ENCODE measurements around the gene RASSF4.

The RASSF4 gene

GRCh38 chr10:44988957-44989585, 29.5 kb downstream of the RASSF4 start:
- no peak for DNase-seq (ENCODE audit: low read depth in 1 of 2, low spot score in 1 of 2)

- no peak for DNase-seq (ENCODE audit: low read depth in 1 of 2, low spot score in 1 of 2)
These were observed 30.1 kb downstream of the RASSF4 start for GRCh38 chr10:44989597-44990301.

GRCh38 chr10:44990302-44990655, 30.7 kb downstream of the RASSF4 start:
- DNase-seq (ENCODE audit: low read depth in 1 of 2, low spot score in 1 of 2): no peak

DNA sequence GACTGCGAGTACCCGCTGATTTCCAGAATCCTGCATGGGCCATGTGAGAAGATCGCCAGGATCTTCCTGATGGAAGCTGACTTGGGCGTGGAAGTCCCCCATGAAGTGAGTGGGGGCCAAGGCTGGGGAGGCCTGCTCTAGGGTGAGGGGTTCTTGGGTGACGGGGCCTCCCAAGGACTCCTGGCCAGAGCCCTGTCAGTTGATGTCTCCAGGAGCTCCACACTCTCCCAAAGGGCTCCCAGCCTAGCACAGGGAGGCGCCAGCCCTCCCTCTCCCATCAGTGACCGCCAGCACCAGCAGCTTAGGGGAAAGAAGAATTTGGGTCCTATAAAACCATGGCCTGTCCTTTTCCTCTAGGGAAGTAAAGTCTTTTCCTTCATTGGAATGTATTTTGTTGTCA, 31.4 kb downstream of the RASSF4 start:
- no peak for DNase-seq (ENCODE audit: low read depth in 1 of 2, low spot score in 1 of 2)

GRCh38 chr10:44991571-44991970, 32.0 kb downstream of the RASSF4 start:
- DNase-seq (ENCODE audit: low read depth in 1 of 2, low spot score in 1 of 2): no peak

GRCh38 chr10:44992070-44992731, 32.6 kb downstream of the RASSF4 start:
- no peak for DNase-seq (ENCODE audit: low read depth in 1 of 2, low spot score in 1 of 2)

DNA sequence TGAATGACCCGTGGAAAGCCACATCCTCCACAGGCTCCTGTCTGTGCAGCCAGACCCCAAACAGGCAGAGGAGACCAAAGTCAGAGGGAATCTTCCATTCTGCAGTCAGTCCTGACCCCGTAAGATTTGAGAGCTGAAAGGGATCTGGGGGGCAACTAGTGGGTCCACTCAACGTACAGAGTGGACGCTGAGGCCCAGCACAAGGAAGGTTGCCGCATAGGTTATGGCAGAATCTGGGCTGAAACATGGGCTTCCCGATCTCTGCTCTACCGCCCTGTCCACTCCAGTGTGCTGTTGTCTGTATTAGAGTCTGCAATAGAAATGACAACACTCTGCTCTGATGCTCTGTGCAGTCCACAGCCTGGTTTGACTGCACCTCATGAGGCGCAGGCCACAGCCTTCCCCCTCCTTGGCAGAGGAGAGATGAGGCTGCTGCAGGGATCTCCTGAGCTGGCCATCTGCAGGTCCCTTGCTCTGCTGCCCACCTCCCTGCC, 33.2 kb downstream of the RASSF4 start:
- DNase-seq (ENCODE audit: low read depth in 1 of 2, low spot score in 1 of 2): no peak

DNA sequence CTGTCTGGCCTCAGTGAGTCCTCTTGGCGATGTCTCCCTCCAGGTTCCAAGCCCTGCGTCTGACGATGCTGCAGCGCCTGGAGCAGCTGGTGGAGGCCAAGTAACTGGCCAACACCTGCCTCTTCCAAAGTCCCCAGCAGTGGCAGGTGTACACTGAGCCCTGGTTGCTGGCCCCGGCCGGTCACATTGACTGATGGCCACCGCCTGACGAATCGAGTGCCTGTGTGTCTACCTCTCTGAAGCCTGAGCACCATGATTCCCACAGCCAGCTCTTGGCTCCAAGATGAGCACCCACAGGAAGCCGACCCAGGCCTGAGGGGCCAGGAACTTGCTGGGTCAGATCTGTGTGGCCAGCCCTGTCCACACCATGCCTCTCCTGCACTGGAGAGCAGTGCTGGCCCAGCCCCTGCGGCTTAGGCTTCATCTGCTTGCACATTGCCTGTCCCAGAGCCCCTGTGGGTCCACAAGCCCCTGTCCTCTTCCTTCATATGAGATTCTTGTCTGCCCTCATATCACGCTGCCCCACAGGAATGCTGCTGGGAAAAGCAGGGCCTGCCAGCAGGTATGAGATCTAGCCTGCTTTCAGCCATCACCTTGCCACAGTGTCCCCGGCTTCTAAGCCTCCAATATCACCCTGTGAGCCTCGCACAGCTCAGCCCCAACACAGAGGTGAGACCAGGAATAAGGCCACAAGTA, 33.8 kb downstream of the RASSF4 start:
- no peak for DNase-seq (ENCODE audit: low read depth in 1 of 2, low spot score in 1 of 2)

- no peak for DNase-seq (ENCODE audit: low read depth in 1 of 2, low spot score in 1 of 2)
These were observed 34.5 kb downstream of the RASSF4 start for GRCh38 chr10:44993922-44994751.

- no peak for DNase-seq (ENCODE audit: low read depth in 1 of 2, low spot score in 1 of 2)
These were observed 35.3 kb downstream of the RASSF4 start for GRCh38 chr10:44994752-44995530.

DNA sequence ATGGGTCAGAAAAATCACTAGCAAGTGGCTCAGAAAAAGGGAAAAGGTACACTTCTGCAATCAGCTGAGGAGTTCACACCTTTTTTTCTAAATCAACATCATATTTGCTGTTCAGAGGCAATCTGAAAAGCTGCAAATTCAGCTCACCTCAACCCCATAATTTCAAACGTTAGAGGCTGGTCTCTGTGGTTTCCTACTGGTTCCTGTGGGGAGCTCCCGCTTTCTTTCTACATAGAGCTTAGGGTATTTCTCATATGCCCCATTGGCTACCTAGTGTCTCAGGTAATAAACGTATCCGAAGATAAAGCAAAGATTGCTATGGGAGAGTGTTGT, 35.9 kb downstream of the RASSF4 start:
- DNase-seq (ENCODE audit: low read depth in 1 of 2, low spot score in 1 of 2): no peak

GRCh38 chr10:44995914-44996669, 36.5 kb downstream of the RASSF4 start:
- no peak for DNase-seq (ENCODE audit: low read depth in 1 of 2, low spot score in 1 of 2)

DNA sequence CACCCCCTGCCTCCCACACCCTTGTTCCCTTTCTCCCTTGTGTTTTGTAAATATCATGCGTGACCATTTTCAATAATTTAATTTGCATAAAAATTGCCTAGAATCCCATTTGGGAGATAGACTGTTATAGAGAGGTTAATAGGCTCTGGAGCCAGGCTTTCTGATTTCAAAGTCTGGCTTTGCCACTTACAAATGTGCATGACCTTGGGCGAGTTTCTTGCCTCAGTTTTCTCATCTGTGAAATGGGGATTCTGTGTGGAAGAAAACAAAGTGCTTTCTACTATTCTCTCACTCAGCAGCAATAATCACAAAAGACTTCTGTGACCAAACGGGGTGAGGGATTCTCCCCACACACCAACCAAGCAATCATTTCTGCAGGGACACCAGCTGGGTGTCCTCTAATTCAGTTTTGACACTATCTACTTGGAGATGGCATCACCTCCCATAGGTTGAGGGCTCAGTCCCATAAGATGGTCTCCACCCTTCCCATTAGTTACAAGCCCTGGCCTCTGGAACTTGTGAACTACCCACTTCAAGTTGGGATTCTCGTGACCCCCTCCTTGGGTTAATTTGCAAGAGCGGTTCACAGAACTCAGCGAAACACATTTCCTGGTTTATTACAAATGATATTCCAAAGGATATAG, 37.6 kb downstream of the RASSF4 start:
- no peak for DNase-seq (ENCODE audit: low read depth in 1 of 2, low spot score in 1 of 2)

DNA sequence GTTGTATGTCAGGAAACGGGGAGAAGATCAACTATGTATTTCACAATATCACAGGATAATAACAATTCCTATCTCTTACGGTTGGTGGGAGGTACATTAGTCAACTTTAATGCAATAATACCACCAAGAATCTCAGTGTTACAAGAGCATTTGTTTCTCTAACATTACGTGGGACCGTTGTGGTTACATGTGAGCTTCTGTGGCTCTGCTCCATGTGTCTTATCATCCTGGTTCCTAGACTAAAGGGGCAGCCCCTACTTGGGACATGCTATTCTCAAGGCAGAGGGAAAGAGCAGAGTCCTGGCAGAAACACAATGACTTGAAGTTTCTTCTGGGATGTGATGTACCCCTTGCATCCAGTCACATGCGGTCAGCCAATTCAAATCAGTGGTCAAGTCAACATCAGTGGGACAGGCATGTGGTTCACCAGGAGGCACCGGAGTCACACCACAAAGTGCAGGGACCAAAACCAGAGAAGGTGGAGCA, 38.6 kb downstream of the RASSF4 start:
- no peak for DNase-seq (ENCODE audit: low read depth in 1 of 2, low spot score in 1 of 2)

DNA sequence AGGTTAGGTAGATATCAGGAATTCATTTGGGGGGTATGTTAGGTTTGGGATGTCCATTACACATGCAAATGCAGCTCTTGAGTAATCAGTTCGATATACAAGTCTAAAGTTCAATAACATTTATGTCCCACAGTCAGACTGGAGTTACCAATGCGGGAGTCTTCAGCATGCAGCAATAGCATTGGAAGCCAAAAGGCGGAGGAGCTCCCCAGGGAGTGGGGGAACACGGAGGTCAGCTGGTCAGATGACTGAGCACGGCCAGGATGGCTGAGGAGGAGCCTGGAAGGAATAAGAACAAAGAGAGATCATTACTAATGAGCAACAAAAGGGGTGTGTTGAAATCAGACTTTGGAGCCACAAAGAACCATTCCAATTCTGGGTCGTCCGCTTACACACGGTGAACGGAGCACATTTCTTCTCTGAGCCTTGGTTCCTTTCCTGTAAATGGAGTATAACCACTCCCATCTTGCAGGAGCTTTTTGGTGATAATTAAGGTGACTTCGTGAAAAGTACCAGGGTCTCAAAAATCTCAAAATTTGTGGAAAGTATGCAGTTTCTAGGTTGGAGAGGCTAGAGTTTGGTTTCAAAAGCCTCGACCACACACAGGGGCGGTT, 40.6 kb downstream of the RASSF4 start:
- DNase-seq (ENCODE audit: low read depth in 1 of 2, low spot score in 1 of 2): no peak

DNA sequence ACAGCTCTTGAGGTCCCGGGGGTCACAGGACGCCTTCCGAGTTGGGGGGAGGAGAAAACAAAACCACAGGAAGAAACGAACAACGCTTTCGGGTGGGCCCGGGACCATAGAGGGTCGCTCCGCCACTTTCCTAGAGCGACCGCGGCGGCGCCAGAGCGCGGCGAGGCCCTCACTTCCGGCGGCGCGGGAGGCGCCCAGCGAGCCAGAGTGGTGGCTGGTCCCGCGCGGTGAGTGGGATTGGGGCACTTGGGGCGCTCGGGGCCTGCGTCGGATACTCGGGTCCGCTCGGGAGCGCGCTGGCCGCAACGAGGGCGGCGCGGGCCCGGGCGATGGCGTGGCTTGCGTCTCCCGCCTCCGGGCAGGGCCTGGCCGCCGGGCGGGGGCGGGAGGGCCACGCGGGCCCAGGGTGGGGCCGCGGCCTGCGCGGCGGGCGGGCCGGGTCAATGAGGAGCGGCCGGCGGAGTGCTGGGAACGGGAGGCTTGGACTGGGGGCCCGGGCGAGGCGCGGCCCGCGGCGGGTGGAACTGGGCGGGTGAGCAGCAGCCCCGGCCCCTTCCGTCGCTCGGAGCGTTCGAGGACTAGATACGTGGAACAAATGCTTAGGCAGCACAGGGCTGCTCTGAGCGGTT, 41.3 kb downstream of the RASSF4 start, which contains the start of gene ZNF22:
Gene ZNF22 (plus strand): TSS at position 172 of the 629 bp plus-strand sequence. CDS start 2,446 bp downstream, outside the sequence.
- DNase-seq (ENCODE audit: low read depth in 1 of 2, low spot score in 1 of 2): peak; percentile 35 to 52

DNA sequence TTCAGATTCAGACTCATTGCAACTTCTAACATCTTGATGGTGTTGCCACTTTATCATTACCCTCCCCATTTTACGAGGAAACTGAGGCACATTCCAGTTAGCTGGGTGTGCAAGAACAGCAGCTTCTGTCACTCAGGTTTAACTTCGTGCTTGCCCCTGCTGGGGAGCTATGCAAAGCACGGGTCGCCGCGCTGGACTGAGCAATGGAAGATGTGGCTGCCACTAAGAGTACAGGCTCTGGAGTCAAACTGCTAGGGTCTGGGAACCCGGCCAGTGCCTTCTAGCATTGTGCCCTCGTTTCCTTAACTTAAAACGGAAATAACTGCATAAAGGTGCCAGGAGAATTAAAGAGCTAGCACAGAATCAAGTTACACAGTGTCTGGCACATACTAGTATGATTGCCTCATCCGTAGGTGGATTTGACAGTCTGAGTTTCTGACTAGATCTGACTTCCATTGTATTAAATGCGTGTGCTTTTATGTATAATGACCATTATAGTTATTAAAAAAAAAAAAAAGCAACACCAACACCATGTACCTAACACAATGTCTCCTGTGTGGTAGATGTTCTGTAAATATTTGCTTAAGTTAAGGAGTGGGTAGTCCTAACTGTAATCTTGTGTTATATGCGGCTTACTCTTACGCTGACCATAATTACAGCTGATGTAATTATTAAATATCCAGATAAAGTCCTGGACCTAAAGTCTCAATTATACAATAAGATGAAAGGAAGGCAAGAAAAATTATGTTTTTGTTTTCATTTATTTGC, 42.0 kb downstream of the RASSF4 start:
- peak in 1 of 2 donors; percentile 18 for DNase-seq (ENCODE audit: low read depth in 1 of 2, low spot score in 1 of 2)
